ENCODE measurements around the gene KCNN3. TPM values are rescaled to one million over a fixed set of nuclear protein-coding genes. Genes with fewer than 3 reads are reported as not detected.

KCNN3 gene
- total RNA-seq, 4 donors from 2014 or later: 0.30 to 0.72 (median 0.37) TPM

DNA sequence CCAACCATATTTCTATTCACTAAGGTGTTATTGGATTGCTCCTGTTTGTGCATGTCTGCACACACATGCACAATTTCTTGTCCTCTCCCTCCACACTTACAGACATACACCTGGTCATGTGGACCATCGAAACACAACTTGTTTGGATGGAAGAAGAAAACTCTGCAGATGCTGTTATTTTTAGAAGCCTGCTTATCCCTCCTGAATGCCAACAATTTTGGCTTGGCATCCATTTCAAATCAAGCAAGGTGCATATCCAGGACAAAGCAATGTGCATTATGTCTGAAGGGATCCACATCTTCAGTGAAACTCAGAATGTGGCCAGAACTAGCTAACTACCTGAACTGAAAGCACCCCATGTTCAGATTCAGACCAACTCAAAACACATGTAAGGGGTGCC lies 163.2 kb downstream of the KCNN3 start:
- no peaks in the 10 kb centered on the region for H3K36me3 ChIP-seq
- WGBS: 53% methylated on average over 1 of the region's 1 CpG
- H3K4me1 ChIP-seq: no peaks in the 10 kb centered on the region
- H3K4me3 ChIP-seq: no peak overlapping the region
- H3K27ac ChIP-seq: no peak overlapping the region
- no peak for DNase-seq (ENCODE audit: low spot score in 2 of 2)
- peaks cover 8% of the 10 kb centered on the region for H3K27me3 ChIP-seq
- TF ChIP-seq POLR2A (IDR thresholded peaks at IDR 0.05) (no peak), EP300 (IDR thresholded peaks at IDR 0.05) (no peak)
- TF ChIP-seq, protein P1, sequence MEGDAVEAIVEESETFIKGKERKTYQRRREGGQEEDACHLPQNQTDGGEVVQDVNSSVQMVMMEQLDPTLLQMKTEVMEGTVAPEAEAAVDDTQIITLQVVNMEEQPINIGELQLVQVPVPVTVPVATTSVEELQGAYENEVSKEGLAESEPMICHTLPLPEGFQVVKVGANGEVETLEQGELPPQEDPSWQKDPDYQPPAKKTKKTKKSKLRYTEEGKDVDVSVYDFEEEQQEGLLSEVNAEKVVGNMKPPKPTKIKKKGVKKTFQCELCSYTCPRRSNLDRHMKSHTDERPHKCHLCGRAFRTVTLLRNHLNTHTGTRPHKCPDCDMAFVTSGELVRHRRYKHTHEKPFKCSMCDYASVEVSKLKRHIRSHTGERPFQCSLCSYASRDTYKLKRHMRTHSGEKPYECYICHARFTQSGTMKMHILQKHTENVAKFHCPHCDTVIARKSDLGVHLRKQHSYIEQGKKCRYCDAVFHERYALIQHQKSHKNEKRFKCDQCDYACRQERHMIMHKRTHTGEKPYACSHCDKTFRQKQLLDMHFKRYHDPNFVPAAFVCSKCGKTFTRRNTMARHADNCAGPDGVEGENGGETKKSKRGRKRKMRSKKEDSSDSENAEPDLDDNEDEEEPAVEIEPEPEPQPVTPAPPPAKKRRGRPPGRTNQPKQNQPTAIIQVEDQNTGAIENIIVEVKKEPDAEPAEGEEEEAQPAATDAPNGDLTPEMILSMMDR (IDR thresholded peaks at IDR 0.05): no peak
- no peaks in the 10 kb centered on the region for H3K9me3 ChIP-seq

DNA sequence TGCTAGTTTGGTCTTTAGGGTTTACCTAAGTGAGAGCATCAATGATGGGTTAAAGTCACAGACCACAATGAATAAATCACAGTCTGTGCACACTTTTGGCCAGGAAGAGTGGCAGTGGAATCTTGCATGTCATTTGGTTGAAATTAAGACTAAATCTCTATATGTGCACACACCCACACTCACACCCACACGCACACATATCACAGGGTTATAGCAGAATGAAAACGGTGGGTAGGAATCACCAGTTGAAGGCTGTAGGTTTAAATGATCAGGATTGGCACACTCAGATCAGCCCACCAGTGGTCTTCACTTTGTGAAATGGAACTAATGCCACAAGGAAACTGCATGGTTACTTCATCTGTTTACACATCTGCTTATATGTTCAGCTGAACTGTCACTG lies 164.5 kb downstream of the KCNN3 start:
- Histone ChIP-seq H3K9me3 (no peaks in the 10 kb centered on the region), H3K4me1 (no peaks in the 10 kb centered on the region), H3K36me3 (no peaks in the 10 kb centered on the region), H3K27me3 (peaks cover 8% of the 10 kb centered on the region), H3K4me3 (no peak overlapping the region), H3K27ac (no peak overlapping the region)
- WGBS: 91% methylated on average over 2 of the region's 2 CpGs
- no peak for DNase-seq (ENCODE audit: low spot score in 2 of 2)
- TF ChIP-seq EP300 (IDR thresholded peaks at IDR 0.05) (no peak), POLR2AphosphoS5 (IDR thresholded peaks at IDR 0.05) (no peak), POLR2A (IDR thresholded peaks at IDR 0.05) (no peak)
- TF ChIP-seq, protein P1 (IDR thresholded peaks at IDR 0.05): no peak

DNA sequence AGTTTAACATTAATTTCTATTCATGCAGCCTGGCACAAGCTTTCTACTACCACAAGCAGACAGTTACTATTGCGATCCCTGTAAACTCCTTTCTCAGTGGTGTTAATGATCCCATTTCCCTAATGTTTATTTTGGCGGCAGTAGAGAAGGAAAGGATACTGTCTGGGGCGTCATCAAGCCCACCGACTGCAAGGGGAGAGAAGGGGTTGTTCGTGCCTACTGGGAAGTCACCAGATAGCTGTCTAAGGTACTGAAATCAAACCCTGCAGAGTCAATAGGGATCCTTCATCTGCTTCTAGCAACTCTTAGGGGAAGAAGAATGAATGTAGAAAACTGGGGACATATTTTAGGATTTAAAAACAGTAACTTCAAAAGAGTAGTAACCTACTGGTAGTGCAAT lies 166.9 kb downstream of the KCNN3 start:
- H3K27me3 ChIP-seq: peaks cover 8% of the 10 kb centered on the region
- no peaks in the 10 kb centered on the region for H3K36me3 ChIP-seq
- no peaks in the 10 kb centered on the region for H3K4me1 ChIP-seq
- no peaks in the 10 kb centered on the region for H3K9me3 ChIP-seq
- DNase-seq (ENCODE audit: low spot score in 2 of 2): no peak
- WGBS: 21% methylated on average over 5 of the region's 5 CpGs
- H3K4me3 ChIP-seq: no peak overlapping the region
- TF ChIP-seq, protein P1 (IDR thresholded peaks at IDR 0.05): no peak
- no peak overlapping the region for H3K27ac ChIP-seq

GRCh38 chr1:154698320-154699096 lies 171.6 kb downstream of the KCNN3 start:
- Histone ChIP-seq H3K27me3 (no peaks in the 10 kb centered on the region), H3K27ac (no peak overlapping the region), H3K9me3 (no peaks in the 10 kb centered on the region), H3K4me1 (no peaks in the 10 kb centered on the region), H3K36me3 (no peaks in the 10 kb centered on the region), H3K4me3 (no peak overlapping the region)
- no peak for TF ChIP-seq EP300 (IDR thresholded peaks at IDR 0.05)
- TF ChIP-seq POLR2A (IDR thresholded peaks at IDR 0.05): no peak
- TF ChIP-seq, protein P1 (IDR thresholded peaks at IDR 0.05): no peak
- no peak for TF ChIP-seq POLR2AphosphoS5 (IDR thresholded peaks at IDR 0.05)
- no peak for DNase-seq (ENCODE audit: low spot score in 2 of 2)
- 80% methylated on average over 4 of the region's 4 CpGs for WGBS

- Histone ChIP-seq H3K9me3 (no peaks in the 10 kb centered on the region), H3K27ac (no peak overlapping the region), H3K36me3 (no peaks in the 10 kb centered on the region), H3K4me3 (no peak overlapping the region), H3K4me1 (no peaks in the 10 kb centered on the region), H3K27me3 (no peaks in the 10 kb centered on the region)
- TF ChIP-seq EP300 (IDR thresholded peaks at IDR 0.05): no peak
- TF ChIP-seq POLR2A (IDR thresholded peaks at IDR 0.05): no peak
- TF ChIP-seq POLR2AphosphoS5 (IDR thresholded peaks at IDR 0.05): no peak
- TF ChIP-seq, protein P1 (IDR thresholded peaks at IDR 0.05): no peak
- no peak for DNase-seq (ENCODE audit: low spot score in 2 of 2)
Observed at GRCh38 chr1:154697710-154698109, 172.4 kb downstream of the KCNN3 start.
